ENCODE data around the gene NINL.

NINL gene

GRCh38 chr20:25500880-25501351 lies 84.4 kb downstream of the NINL start:
- no peak overlapping the region for H3K4me3 ChIP-seq (ENCODE audit: extremely low read depth, insufficient read depth, low read length, poor library complexity, severe bottlenecking)
- no peaks in the 10 kb centered on the region for H3K4me1 ChIP-seq (ENCODE audit: control insufficient read depth, insufficient read depth, low read length, poor library complexity, severe bottlenecking)
- no peak overlapping the region for H3K27ac ChIP-seq (ENCODE audit: low read depth, low read length, severe bottlenecking)
- H3K9me3 ChIP-seq (ENCODE audit: control insufficient read depth, low read length): no peaks in the 10 kb centered on the region
- WGBS, 2 experiments (ENCODE audit: insufficient coverage in 2 of 2): 94 to 98% methylated on average over 11 of the region's 13 CpGs
- peaks cover 51% of the 10 kb centered on the region for H3K36me3 ChIP-seq (ENCODE audit: control insufficient read depth, insufficient read depth, low read length)

GRCh38 chr20:25499855-25500434 lies 85.4 kb downstream of the NINL start:
- H3K4me1 ChIP-seq (ENCODE audit: control insufficient read depth, insufficient read depth, low read length, poor library complexity, severe bottlenecking): no peaks in the 10 kb centered on the region
- peaks cover 54% of the 10 kb centered on the region for H3K36me3 ChIP-seq (ENCODE audit: control insufficient read depth, insufficient read depth, low read length)
- WGBS, 2 experiments (ENCODE audit: insufficient coverage in 2 of 2): 93 to 94% methylated on average over 3 of the region's 8 CpGs
- no peaks in the 10 kb centered on the region for H3K9me3 ChIP-seq (ENCODE audit: control insufficient read depth, low read length)
- H3K4me3 ChIP-seq (ENCODE audit: extremely low read depth, insufficient read depth, low read length, poor library complexity, severe bottlenecking): no peak overlapping the region
- H3K27ac ChIP-seq (ENCODE audit: low read depth, low read length, severe bottlenecking): no peak overlapping the region

- H3K4me1 ChIP-seq (ENCODE audit: control insufficient read depth, insufficient read depth, low read length, poor library complexity, severe bottlenecking): no peaks in the 10 kb centered on the region
- 89 to 98% methylated on average over 7 to 13 of the region's 13 CpGs for WGBS, 2 experiments (ENCODE audit: insufficient coverage in 2 of 2)
- no peaks in the 10 kb centered on the region for H3K9me3 ChIP-seq (ENCODE audit: control insufficient read depth, low read length)
- H3K4me3 ChIP-seq (ENCODE audit: extremely low read depth, insufficient read depth, low read length, poor library complexity, severe bottlenecking): no peak overlapping the region
- peaks cover 45% of the 10 kb centered on the region for H3K36me3 ChIP-seq (ENCODE audit: control insufficient read depth, insufficient read depth, low read length)
- H3K27ac ChIP-seq (ENCODE audit: low read depth, low read length, severe bottlenecking): no peak overlapping the region
Measured at GRCh38 chr20:25499031-25499430, 86.3 kb downstream of the NINL start.

GRCh38 chr20:25498280-25498606 lies 87.1 kb downstream of the NINL start:
- Histone ChIP-seq H3K36me3 (ENCODE audit: control insufficient read depth, insufficient read depth, low read length) (peaks cover 38% of the 10 kb centered on the region), H3K27ac (ENCODE audit: low read depth, low read length, severe bottlenecking) (no peak overlapping the region)

GRCh38 chr20:25497586-25498279 lies 87.6 kb downstream of the NINL start:
- 95% methylated on average over 16 to 19 of the region's 22 CpGs for WGBS, 2 experiments (ENCODE audit: insufficient coverage in 2 of 2)
- no peak overlapping the region for H3K27ac ChIP-seq (ENCODE audit: low read depth, low read length, severe bottlenecking)
- peaks cover 34% of the 10 kb centered on the region for H3K36me3 ChIP-seq (ENCODE audit: control insufficient read depth, insufficient read depth, low read length)
- H3K4me1 ChIP-seq (ENCODE audit: control insufficient read depth, insufficient read depth, low read length, poor library complexity, severe bottlenecking): no peaks in the 10 kb centered on the region
- H3K9me3 ChIP-seq (ENCODE audit: control insufficient read depth, low read length): no peaks in the 10 kb centered on the region
- no peak overlapping the region for H3K4me3 ChIP-seq (ENCODE audit: extremely low read depth, insufficient read depth, low read length, poor library complexity, severe bottlenecking)

More at GRCh38 chr20:25498280-25498606, 87.1 kb downstream of the NINL start:
- 90 to 94% methylated on average over 5 to 6 of the region's 6 CpGs for WGBS, 2 experiments (ENCODE audit: insufficient coverage in 2 of 2)
- Histone ChIP-seq H3K4me3 (ENCODE audit: extremely low read depth, insufficient read depth, low read length, poor library complexity, severe bottlenecking) (no peak overlapping the region), H3K9me3 (ENCODE audit: control insufficient read depth, low read length) (no peaks in the 10 kb centered on the region), H3K4me1 (ENCODE audit: control insufficient read depth, insufficient read depth, low read length, poor library complexity, severe bottlenecking) (no peaks in the 10 kb centered on the region)

GRCh38 chr20:25496968-25497401 lies 88.3 kb downstream of the NINL start:
- WGBS, 2 experiments (ENCODE audit: insufficient coverage in 2 of 2): 90 to 98% methylated on average over 7 to 8 of the region's 9 CpGs
- peaks cover 28% of the 10 kb centered on the region for H3K36me3 ChIP-seq (ENCODE audit: control insufficient read depth, insufficient read depth, low read length)
- no peaks in the 10 kb centered on the region for H3K4me1 ChIP-seq (ENCODE audit: control insufficient read depth, insufficient read depth, low read length, poor library complexity, severe bottlenecking)
- no peaks in the 10 kb centered on the region for H3K9me3 ChIP-seq (ENCODE audit: control insufficient read depth, low read length)
- no peak overlapping the region for H3K27ac ChIP-seq (ENCODE audit: low read depth, low read length, severe bottlenecking)
- no peak overlapping the region for H3K4me3 ChIP-seq (ENCODE audit: extremely low read depth, insufficient read depth, low read length, poor library complexity, severe bottlenecking)

GRCh38 chr20:25496165-25496967 lies 89.0 kb downstream of the NINL start:
- H3K27ac ChIP-seq (ENCODE audit: low read depth, low read length, severe bottlenecking): no peak overlapping the region
- 93 to 98% methylated on average over 9 to 13 of the region's 14 CpGs for WGBS, 2 experiments (ENCODE audit: insufficient coverage in 2 of 2)
- H3K4me1 ChIP-seq (ENCODE audit: control insufficient read depth, insufficient read depth, low read length, poor library complexity, severe bottlenecking): no peaks in the 10 kb centered on the region
- H3K36me3 ChIP-seq (ENCODE audit: control insufficient read depth, insufficient read depth, low read length): peaks cover 28% of the 10 kb centered on the region
- no peak overlapping the region for H3K4me3 ChIP-seq (ENCODE audit: extremely low read depth, insufficient read depth, low read length, poor library complexity, severe bottlenecking)
- no peaks in the 10 kb centered on the region for H3K9me3 ChIP-seq (ENCODE audit: control insufficient read depth, low read length)

- H3K36me3 ChIP-seq (ENCODE audit: control insufficient read depth, insufficient read depth, low read length): peaks cover 35% of the 10 kb centered on the region
- 91 to 95% methylated on average over 13 to 18 of the region's 18 CpGs for WGBS, 2 experiments (ENCODE audit: insufficient coverage in 2 of 2)
- no peaks in the 10 kb centered on the region for H3K4me1 ChIP-seq (ENCODE audit: control insufficient read depth, insufficient read depth, low read length, poor library complexity, severe bottlenecking)
- no peaks in the 10 kb centered on the region for H3K9me3 ChIP-seq (ENCODE audit: control insufficient read depth, low read length)
- H3K27ac ChIP-seq (ENCODE audit: low read depth, low read length, severe bottlenecking): no peak overlapping the region
- H3K4me3 ChIP-seq (ENCODE audit: extremely low read depth, insufficient read depth, low read length, poor library complexity, severe bottlenecking): no peak overlapping the region
Measured at GRCh38 chr20:25495189-25495824, 90.0 kb downstream of the NINL start.

- Histone ChIP-seq H3K36me3 (ENCODE audit: control insufficient read depth, insufficient read depth, low read length) (peaks cover 34% of the 10 kb centered on the region), H3K27ac (ENCODE audit: low read depth, low read length, severe bottlenecking) (no peak overlapping the region), H3K4me3 (ENCODE audit: extremely low read depth, insufficient read depth, low read length, poor library complexity, severe bottlenecking) (no peak overlapping the region), H3K4me1 (ENCODE audit: control insufficient read depth, insufficient read depth, low read length, poor library complexity, severe bottlenecking) (no peaks in the 10 kb centered on the region), H3K9me3 (ENCODE audit: control insufficient read depth, low read length) (no peaks in the 10 kb centered on the region)
- 96 to 97% methylated on average over 14 to 16 of the region's 17 CpGs for WGBS, 2 experiments (ENCODE audit: insufficient coverage in 2 of 2)
Measured at GRCh38 chr20:25494506-25495188, 90.7 kb downstream of the NINL start.

Data from mesodermal cell (in vitro differentiated cells).